DMS53 treated with DMSO at 0.1 percent for 48 hours (cell line): Measurements from ENCODE around the gene SLC6A9.
A peak's percentile ranks its signal among the peaks of the same experiment; 100 is the strongest.

Experiments
- DNase-seq: peaks from one replicate; lab custom pipeline; 2025; ENCODE audit not compliant: unreplicated experiment; lab: John Stamatoyannopoulos, UW

Gene SLC6A9

DNA sequence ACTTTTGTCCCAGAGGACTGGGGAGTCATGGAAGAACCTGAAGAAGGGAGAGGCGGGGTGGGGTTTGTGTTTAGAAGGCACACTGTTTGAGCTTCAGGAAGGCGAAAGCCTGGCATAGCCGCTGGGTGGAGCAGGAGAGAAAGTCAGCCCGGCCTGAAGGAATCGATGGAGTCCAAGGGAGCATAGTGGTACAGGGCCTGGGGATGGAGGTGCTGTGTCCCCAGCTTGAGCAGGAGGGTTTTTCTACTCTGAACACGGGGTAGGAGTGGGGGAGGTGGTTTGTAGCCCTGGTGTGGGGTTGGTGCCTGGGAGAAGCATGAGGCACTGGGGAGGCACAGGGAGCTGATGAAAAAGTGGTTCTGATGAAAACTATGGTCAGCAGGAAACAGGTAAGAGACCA, 44.5 kb downstream of the SLC6A9 start:
- DNase-seq, result no peak

- DNase-seq, result no peak
These were observed 45.2 kb downstream of the SLC6A9 start for GRCh38 chr1:43985984-43986595.

DNA sequence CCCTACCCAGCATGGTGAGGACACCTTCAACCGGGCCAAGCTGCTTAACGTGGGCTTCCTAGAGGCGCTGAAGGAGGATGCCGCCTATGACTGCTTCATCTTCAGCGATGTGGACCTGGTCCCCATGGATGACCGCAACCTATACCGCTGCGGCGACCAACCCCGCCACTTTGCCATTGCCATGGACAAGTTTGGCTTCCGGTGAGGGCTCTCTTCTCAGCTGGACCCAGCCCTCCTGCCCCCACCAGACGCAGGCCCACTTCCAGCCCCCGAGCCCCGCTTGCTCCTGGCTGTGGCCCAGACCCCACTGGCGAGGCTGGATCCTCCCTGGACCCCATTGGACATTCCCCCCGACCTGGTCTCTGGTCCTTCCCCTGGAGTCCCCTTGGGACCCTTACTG, 46.4 kb downstream of the SLC6A9 start:
- DNase-seq, result no peak

GRCh38 chr1:43983253-43983899, 47.9 kb downstream of the SLC6A9 start:
- no peak for DNase-seq

DNA sequence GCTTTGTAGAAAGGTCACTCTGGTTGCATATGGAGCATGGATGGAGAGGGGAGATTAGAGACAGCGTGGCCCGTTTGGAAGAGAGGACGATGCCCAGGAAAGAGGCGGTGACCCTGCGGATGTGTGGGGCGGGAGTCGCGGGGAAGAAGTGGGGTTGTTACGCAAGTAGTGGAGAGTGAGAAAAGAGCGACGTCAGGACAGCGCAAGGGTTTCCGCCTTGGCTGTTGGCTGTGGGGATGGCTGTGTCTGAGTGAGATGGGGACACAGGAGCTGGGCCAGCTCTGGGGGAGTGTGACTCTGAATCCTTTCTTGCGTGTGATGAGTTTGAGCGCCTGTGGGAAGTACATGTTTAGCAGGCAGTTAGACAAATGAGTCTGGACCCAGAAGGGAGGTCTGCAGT, 48.5 kb downstream of the SLC6A9 start:
- no peak for DNase-seq

DNA sequence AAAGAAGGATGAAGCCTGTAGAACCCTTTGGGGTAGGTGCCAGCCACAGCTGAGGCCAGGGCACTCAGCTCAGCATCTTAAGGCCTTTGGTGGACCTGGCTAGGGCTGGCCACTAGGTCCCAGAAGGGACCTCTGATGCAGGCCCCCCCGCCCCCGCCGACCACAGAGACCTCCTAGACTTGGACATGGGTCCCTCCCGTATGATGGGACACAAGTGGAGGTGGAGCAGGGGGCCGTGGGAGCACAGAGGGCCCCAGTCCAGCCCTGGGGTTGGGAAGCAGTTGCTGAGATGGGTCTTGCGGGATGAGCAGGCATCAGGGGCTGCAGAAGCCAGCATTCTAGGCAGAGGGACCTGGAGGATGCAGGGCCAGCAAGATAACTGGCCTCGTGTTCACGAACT, 49.0 kb downstream of the SLC6A9 start:
- no peak for DNase-seq

DNA sequence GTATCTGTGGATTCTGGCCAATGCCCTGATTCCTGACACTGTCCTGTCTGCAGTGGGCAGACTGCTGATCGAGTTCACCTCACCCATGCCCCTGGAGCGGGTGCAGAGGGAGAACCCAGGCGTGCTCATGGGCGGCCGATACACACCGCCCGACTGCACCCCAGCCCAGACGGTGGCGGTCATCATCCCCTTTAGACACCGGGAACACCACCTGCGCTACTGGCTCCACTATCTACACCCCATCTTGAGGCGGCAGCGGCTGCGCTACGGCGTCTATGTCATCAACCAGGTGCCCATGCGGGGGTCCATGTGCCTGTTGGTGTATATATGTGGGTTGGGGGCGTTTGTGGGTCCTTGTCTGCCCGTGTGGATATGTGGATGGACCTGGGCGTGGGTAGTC, 49.6 kb downstream of the SLC6A9 start:
- DNase-seq, result no peak

- DNase-seq, result no peak
These were observed 50.1 kb downstream of the SLC6A9 start for GRCh38 chr1:43981135-43981491.

GRCh38 chr1:43980255-43981134, 50.8 kb downstream of the SLC6A9 start:
- no peak for DNase-seq

DNA sequence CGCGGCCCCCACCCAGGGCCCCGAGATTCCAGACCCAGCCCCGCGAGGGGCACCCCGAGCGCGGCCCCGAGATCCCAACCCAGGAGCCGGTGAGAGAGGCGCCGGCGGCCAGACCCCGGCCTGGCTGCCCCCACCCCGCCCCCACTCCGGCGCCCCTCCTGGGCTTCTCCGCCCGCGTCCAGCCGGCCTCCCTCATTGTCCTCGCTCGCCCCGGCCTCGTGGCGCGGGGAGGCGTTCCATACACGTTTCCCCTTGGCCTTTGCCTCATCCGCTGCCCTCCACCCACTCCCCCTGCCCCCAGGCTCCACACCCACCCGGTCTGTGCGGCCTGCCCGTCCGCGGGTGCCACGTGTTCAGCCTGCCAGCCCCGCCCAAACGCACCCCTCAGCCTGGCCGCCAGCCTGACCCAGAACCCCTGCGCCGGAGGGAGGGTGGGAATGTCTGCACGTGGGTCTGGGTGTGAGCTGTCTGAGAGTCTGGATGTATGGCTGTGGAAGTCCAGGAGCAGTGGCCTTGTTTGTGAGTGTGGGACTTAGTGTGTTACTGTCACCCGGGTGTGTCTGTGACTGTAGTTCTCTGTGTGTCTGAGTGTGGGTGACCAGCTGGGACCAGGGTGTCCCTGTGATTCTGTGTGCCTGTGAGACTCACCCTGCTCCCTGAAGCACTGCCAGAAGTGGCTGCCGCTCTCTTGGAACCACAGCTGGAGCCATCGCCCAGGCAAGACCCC, 51.6 kb downstream of the SLC6A9 start:
- DNase-seq, result no peak

GRCh38 chr1:43979261-43979527, 52.1 kb downstream of the SLC6A9 start:
- no peak for DNase-seq

DNA sequence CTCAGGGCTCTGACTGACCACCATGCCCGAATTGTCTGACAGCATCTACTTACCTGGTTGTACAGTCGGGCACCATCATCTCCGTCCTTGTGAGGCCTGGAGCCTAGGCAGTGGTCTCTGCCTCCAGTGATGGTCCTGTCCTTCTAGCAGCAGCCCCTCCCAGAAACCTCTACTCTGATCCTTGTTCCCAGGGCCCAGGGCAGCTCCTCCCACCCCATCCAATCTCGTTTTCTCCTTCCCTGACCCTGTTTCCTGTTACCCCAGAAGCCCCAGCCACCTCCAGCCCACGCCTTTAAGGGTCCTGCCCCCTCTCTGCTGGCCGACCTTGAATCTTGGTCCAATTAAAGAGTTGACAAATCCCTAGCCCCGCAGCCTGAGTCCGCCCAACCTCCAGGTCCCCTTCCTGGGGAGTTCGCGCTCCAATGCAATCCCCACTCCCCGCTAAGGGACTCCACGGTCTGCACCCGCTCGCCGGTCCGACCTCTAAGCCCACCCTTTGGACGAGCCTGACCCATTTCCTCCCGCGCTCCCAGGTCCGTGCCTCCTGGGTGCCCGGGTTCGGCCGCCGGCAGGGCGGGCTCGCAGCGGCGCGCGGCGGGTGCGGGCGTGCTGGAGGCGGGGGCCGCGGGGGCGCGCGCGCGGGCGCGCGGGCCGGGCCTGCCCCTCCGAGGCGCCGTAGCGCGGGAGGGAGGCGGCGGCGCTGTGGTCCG, 52.6 kb downstream of the SLC6A9 start, which contains the start of gene B4GALT2:
B4GALT2 (plus strand) TSS at position 660 of the 710 bp plus-strand sequence. CDS start 1,951 bp downstream, outside the sequence.
- no peak for DNase-seq

- no peak for DNase-seq
These were observed 53.1 kb downstream of the SLC6A9 start for GRCh38 chr1:43978264-43978550.

- DNase-seq, result no peak
These were observed 53.6 kb downstream of the SLC6A9 start for GRCh38 chr1:43977376-43978263.

GRCh38 chr1:43976890-43977289, 54.4 kb downstream of the SLC6A9 start:
- DNase-seq, result no peak

- DNase-seq, result no peak
These were observed 55.2 kb downstream of the SLC6A9 start for GRCh38 chr1:43976045-43976444.

DNA sequence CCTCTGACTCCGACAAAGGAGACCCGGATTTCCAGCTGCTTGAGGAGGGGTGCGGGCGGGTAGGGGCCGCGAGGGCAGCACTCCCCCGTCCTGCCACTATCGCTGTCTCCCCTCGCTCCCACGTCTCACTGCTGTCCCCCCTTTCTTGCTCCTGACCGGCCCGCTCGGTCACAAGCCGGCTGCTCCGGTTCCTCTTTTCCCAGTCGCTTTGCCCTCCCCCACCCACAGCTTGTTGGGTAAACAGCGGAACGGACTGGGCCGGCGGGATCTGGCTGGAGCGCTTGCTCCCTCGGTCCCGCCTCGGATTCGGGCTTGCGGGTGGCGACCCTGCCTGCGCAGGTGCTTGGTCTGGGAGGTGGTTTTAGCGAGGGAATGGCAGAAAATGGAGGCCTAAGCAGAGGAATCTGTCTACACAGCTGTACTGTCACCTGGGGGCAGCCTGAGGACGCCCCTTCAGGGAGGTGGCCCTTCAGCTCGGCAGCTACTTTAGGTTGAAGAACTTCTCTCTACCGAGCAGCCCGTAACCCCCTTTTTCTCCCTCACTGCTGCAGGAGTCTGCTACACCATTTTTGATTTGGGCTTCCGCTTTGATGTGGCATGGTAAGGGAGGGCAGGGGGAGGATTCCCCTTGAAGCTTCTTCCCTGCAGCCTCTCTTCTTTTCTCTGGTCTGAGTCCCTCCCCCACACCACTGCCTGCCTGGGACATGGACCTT, 55.9 kb downstream of the SLC6A9 start:
- no peak for DNase-seq

- DNase-seq, result peak; percentile 90
These were observed 56.6 kb downstream of the SLC6A9 start, which contains the start of gene ATP6V0B for GRCh38 chr1:43974443-43975248. ATP6V0B (plus strand) TSS chr1:43974960; CDS start chr1:43975041, 81 bp downstream.
